SH-SY5Y (cell line): ENCODE measurements around the gene ZBTB40.

Experiments used
- GATA2 ChIP-seq: IDR thresholded peaks from 2 replicates; pipeline ENCODE4 v1.6.1; 2011; ENCODE audit warnings: mild to moderate bottlenecking, low read depth, low read length
- GATA3 ChIP-seq: IDR thresholded peaks from 2 replicates; pipeline ENCODE4 v1.6.1; 2011; ENCODE audit warnings: low read depth, mild to moderate bottlenecking, low read length, moderate library complexity

- no peak for TF ChIP-seq GATA3
- no peak for TF ChIP-seq GATA2
Measured at GRCh38 chr1:22530715-22531114, 79.1 kb downstream of the ZBTB40 start.
